ENCODE results near the gene ALX1. TPM values are rescaled to one million over a fixed set of nuclear protein-coding genes. Genes with fewer than 3 reads are reported as not detected.

The ALX1 gene
- total RNA-seq, 4 donors from 2014 or later, result 0.61 to 1.4 (median 1.1) TPM

GRCh38 chr12:85280984-85281630, 1.1 kb downstream of the ALX1 start:
- no peak for DNase-seq (ENCODE audit: low spot score in 2 of 2)
- intact Hi-C loops (cut with DNase I; ENCODE audit: low total_unique reads), result no loop called here
- TF ChIP-seq POLR2A (IDR thresholded peaks at IDR 0.05) (no peak), CTCF (IDR thresholded peaks at IDR 0.05) (no peak)
- WGBS, 2 donors, result 10 to 12% methylated on average over 15 of the region's 15 CpGs
- H3K4me3 ChIP-seq (ENCODE audit: low read depth, poor library complexity, severe bottlenecking), result no peak overlapping the region

- DNase-seq (ENCODE audit: low spot score in 2 of 2), result no peak
- no peak for TF ChIP-seq POLR2A (IDR thresholded peaks at IDR 0.05)
- no peak for TF ChIP-seq CTCF (IDR thresholded peaks at IDR 0.05)
- intact Hi-C loops (cut with DNase I; ENCODE audit: low total_unique reads), result no loop called here
Measured at GRCh38 chr12:85281636-85282312, 1.8 kb downstream of the ALX1 start.

GRCh38 chr12:85283560-85283959, 3.5 kb downstream of the ALX1 start:
- TF ChIP-seq CTCF (IDR thresholded peaks at IDR 0.05), result no peak
- no peak for TF ChIP-seq POLR2A (IDR thresholded peaks at IDR 0.05)
- no peak for DNase-seq (ENCODE audit: low spot score in 2 of 2)
- intact Hi-C loops (cut with DNase I; ENCODE audit: low total_unique reads), result no loop called here
- H3K4me3 ChIP-seq (ENCODE audit: low read depth, poor library complexity, severe bottlenecking), result no peak overlapping the region
- 56 to 59% methylated on average over 6 of the region's 6 CpGs for WGBS, 2 donors

More at GRCh38 chr12:85281636-85282312, 1.8 kb downstream of the ALX1 start:
- 17 to 18% methylated on average over 11 of the region's 11 CpGs for WGBS, 2 donors
- H3K4me3 ChIP-seq (ENCODE audit: low read depth, poor library complexity, severe bottlenecking), result no peak overlapping the region

- DNase-seq (ENCODE audit: low spot score in 2 of 2), result no peak
- TF ChIP-seq POLR2A (IDR thresholded peaks at IDR 0.05) (no peak), CTCF (IDR thresholded peaks at IDR 0.05) (no peak)
- H3K4me3 ChIP-seq (ENCODE audit: low read depth, poor library complexity, severe bottlenecking), result no peak overlapping the region
- intact Hi-C loops (cut with DNase I; ENCODE audit: low total_unique reads), result no loop called here
- whole genome bisulfite sequencing, 2 donors, result 17 to 21% methylated on average over 3 of the region's 3 CpGs
Measured at GRCh38 chr12:85296362-85296761, 16.3 kb downstream of the ALX1 start.

- no peak for TF ChIP-seq POLR2A (IDR thresholded peaks at IDR 0.05)
- TF ChIP-seq CTCF (IDR thresholded peaks at IDR 0.05), result no peak
- no peak for DNase-seq (ENCODE audit: low spot score in 2 of 2)
- H3K4me3 ChIP-seq (ENCODE audit: low read depth, poor library complexity, severe bottlenecking), result no peak overlapping the region
- WGBS, 2 donors, result 62 to 65% methylated on average over 2 of the region's 2 CpGs
- intact Hi-C loops (cut with DNase I; ENCODE audit: low total_unique reads), result no loop called here
Measured at GRCh38 chr12:85299053-85299452, 19.0 kb downstream of the ALX1 start.
